Lung (tissue), 12 donors: ENCODE results near the gene PHOX2A. TPM values are rescaled to one million over a fixed set of nuclear protein-coding genes. Genes with fewer than 3 reads are reported as not detected.
A peak's percentile ranks its signal among the peaks of the same experiment; 100 is the strongest.

Source experiments
- ATAC-seq: fragments of 200-7000 bp; cut with Tn5 transposase; one replicate; pipeline ENCODE4 v1.9.1; 2020; ENCODE audit warnings: moderate number of reproducible peaks; ENCODE audit not compliant: insufficient read depth, low FRiP score
- DNase-seq, 3 donors: peaks; one replicate each; pipeline ENCODE4 v3.0.0-alpha.2; 2013 to 2017
- H3K27ac ChIP-seq, 2 donors: one replicate each; pipeline ENCODE4 v1.5.1; 2013; ENCODE audit warnings: mild to moderate bottlenecking in 2 of 2, moderate library complexity in 2 of 2, control low read depth in 1 of 2, inconsistent platforms in 1 of 2, low read depth in 1 of 2, low read length in 1 of 2
- H3K27me3 ChIP-seq, 3 donors: one replicate each; pipeline ENCODE4 v1.5.1; 2013; ENCODE audit warnings: low read length in 2 of 3; ENCODE audit not compliant: control insufficient read depth in 3 of 3, insufficient read depth in 3 of 3
- H3K36me3 ChIP-seq, 4 donors: one replicate each; pipeline ENCODE4 v1.5.1; 2013; ENCODE audit warnings: low read length in 4 of 4, mild to moderate bottlenecking in 1 of 4, moderate library complexity in 1 of 4; ENCODE audit not compliant: control insufficient read depth in 4 of 4, insufficient read depth in 4 of 4
- H3K4me1 ChIP-seq, 5 donors: one replicate each; pipeline ENCODE4 v1.5.1; 2013; ENCODE audit warnings: low read length in 5 of 5, mild to moderate bottlenecking in 2 of 5, moderate library complexity in 1 of 5; ENCODE audit not compliant: control insufficient read depth in 5 of 5, insufficient read depth in 5 of 5
- H3K4me3 ChIP-seq: one replicate; pipeline ENCODE4 v1.5.1; 2013; ENCODE audit warnings: mild to moderate bottlenecking, control low read depth, moderate library complexity
- H3K9ac ChIP-seq, 2 donors: one replicate each; pipeline ENCODE4 v1.5.1; 2013; ENCODE audit warnings: low read length in 2 of 2, control low read depth in 1 of 2; ENCODE audit not compliant: insufficient read depth in 1 of 2
- H3K9me3 ChIP-seq, 4 donors: one replicate each; pipeline ENCODE4 v1.5.1; 2013; ENCODE audit warnings: low read length in 3 of 4, mild to moderate bottlenecking in 1 of 4, moderate library complexity in 1 of 4; ENCODE audit not compliant: control insufficient read depth in 4 of 4, insufficient read depth in 3 of 4
- WGBS, 2 donors: extraction: QIAGEN DNeasy Blood & Tissue Kit; methylation state at CpG; one replicate each; pipeline ENCODE4 v1.1.7; 2013; 5-methylcytosine and 5-hydroxymethylcytosine counted together
- polyA plus RNA-seq, 2 donors: library from polyadenylated mRNA; stranded (reverse); fragments of 200-250 nt; gene quantifications; one replicate each; pipeline ENCODE4 v1.2.1, GENCODE V29; 2013
- total RNA-seq, 2 donors: library from RNA; depleted of rRNA in 1 of 2; stranded (reverse); fragments of >200 nt in 1 of 2; gene quantifications; one replicate each; pipeline ENCODE4 v1.2.1, GENCODE V29; 2014 to 2021
- TF ChIP-seq, protein P1 (sequence below): IDR thresholded peaks from 2 replicates; pipeline ENCODE4 v1.5.1; 2012; ENCODE audit warnings: mild to moderate bottlenecking; ENCODE audit errors: control extremely low read depth, extremely low read depth
- donor health status: control.
- donor health status: control.
- donor health status: Bipolar disorder and iron deficiency.
- donor health status: healthy.
- donor health status: DM: yes; HTN: yes; CAD: no.

The PHOX2A gene
- total and polyA plus RNA-seq, 4 donors, result not detected

GRCh38 chr11:72239849-72240460 is 4.0 kb downstream of the PHOX2A start:
- peak; percentile 30 for ATAC-seq
- Histone ChIP-seq H3K27me3 (peaks cover 0 to 44% (median 37%) of the 10 kb centered on the region in 3 donors), H3K4me3 (no peak overlapping the region), H3K27ac (no peak overlapping the region), H3K9ac (peak overlapping the region in 1 of 2 donors; percentile 16), H3K36me3 (peaks cover 0 to 31% (median 17%) of the 10 kb centered on the region in 4 donors), H3K4me1 (peaks cover 0 to 29% (median 15%) of the 10 kb centered on the region in 5 donors), H3K9me3 (peaks cover 0 to 2% (median 0%) of the 10 kb centered on the region in 4 donors)
- 1 to 2% methylated on average over 60 to 69 of the region's 69 CpGs for WGBS, 2 donors
- TF ChIP-seq, protein P1, sequence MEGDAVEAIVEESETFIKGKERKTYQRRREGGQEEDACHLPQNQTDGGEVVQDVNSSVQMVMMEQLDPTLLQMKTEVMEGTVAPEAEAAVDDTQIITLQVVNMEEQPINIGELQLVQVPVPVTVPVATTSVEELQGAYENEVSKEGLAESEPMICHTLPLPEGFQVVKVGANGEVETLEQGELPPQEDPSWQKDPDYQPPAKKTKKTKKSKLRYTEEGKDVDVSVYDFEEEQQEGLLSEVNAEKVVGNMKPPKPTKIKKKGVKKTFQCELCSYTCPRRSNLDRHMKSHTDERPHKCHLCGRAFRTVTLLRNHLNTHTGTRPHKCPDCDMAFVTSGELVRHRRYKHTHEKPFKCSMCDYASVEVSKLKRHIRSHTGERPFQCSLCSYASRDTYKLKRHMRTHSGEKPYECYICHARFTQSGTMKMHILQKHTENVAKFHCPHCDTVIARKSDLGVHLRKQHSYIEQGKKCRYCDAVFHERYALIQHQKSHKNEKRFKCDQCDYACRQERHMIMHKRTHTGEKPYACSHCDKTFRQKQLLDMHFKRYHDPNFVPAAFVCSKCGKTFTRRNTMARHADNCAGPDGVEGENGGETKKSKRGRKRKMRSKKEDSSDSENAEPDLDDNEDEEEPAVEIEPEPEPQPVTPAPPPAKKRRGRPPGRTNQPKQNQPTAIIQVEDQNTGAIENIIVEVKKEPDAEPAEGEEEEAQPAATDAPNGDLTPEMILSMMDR, result no peak
- DNase-seq, result peak in 2 of 3 donors; percentile 15 to 29

- Histone ChIP-seq H3K27ac (no peak overlapping the region), H3K9ac (peak overlapping the region in 1 of 2 donors; percentile 16), H3K4me1 (peaks cover 0 to 29% (median 15%) of the 10 kb centered on the region in 5 donors), H3K9me3 (peaks cover 0 to 2% (median 0%) of the 10 kb centered on the region in 4 donors), H3K36me3 (peaks cover 0 to 35% (median 21%) of the 10 kb centered on the region in 4 donors), H3K4me3 (no peak overlapping the region), H3K27me3 (peaks cover 0 to 38% (median 32%) of the 10 kb centered on the region in 3 donors)
- TF ChIP-seq, protein P1, result no peak
- ATAC-seq, result peak; percentile 19
- DNase-seq, result peak; percentile 73 to 84 (median 81)
- 11 to 12% methylated on average over 23 to 25 of the region's 25 CpGs for WGBS, 2 donors
These were observed 4.6 kb downstream of the PHOX2A start for GRCh38 chr11:72239313-72239848.

DNA sequence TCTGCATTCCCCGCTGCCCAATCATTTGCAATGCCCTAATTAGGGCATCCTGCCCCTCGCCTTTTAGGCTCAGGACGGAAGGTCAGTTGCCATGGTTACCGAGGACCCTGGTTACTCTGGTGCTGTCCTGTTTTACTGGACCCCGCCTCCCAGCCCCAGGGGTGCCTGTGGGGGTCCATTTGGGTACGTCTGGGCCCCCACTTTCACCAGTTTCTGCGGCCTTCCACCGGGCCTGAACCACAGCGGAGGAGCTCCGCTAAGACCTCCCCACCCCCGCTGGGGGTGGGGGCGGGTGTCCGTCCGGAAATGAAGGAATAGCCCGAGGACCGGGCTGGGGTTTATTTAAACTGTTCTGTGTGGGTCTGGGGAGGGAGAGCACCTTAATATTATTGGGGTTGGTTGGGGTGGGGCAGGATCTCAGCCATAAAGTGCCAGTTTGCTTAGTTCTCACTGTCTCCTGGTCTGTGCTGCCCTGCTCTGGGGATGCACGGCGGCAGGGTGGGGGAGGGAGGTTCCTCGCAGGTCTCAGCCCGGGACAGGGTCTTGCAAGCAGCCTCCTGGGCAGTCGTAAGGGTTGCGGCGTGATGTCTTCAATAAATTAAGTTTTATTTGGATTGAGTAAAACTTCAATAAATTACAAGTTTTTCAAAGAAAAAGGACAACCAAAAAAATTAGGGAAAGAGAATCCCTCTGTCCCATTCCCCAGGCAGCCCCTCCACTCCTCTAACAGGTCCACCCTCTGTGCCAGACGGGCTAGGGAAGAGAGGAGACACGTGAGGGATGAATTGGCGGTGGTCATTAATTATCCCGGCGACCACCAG is 5.3 kb downstream of the PHOX2A start:
- WGBS, 2 donors, result 69 to 73% methylated on average over 28 of the region's 28 CpGs
- Histone ChIP-seq H3K9me3 (peaks cover 0 to 2% (median 0%) of the 10 kb centered on the region in 4 donors), H3K36me3 (peaks cover 0 to 42% (median 28%) of the 10 kb centered on the region in 4 donors), H3K9ac (no peak overlapping the region), H3K4me3 (no peak overlapping the region), H3K27ac (no peak overlapping the region), H3K27me3 (peaks cover 0 to 36% (median 31%) of the 10 kb centered on the region in 3 donors), H3K4me1 (peaks cover 0 to 29% (median 14%) of the 10 kb centered on the region in 5 donors)
- ATAC-seq, result no peak
- DNase-seq, result peak in 2 of 3 donors; percentile 11 to 12
- TF ChIP-seq, protein P1, result no peak
